Panc1 (cell line): ENCODE measurements around the gene BACE2. TPM values are rescaled to one million over a fixed set of nuclear protein-coding genes. Genes with fewer than 3 reads are reported as not detected.
"Not testable (repeated sequence)": the region's sequence is repeated elsewhere in the genome, so short reads cannot be mapped to it uniquely, and the experiment has no call there.

Source experiments
- ATAC-seq: fragments of 200-7000 bp; cut with Tn5 transposase; 2 replicates; pipeline ENCODE4 v1.9.1; 2020; ENCODE audit warnings: mild to moderate bottlenecking, moderate library complexity
- BruUV-seq: library from RNA; stranded (reverse); fragments of 400-500 nt; replicated peaks from 2 replicates; lab custom pipeline; 2021; lab: Mats Ljungman, UMichigan
- CTCF ChIA-PET: fragments of 300-600 bp; sonication (Branson Sonifier 250); formaldehyde crosslinking; loops from one replicate; lab custom pipeline; 2022; ENCODE audit warnings: antibody characterized with exemption; lab: Charles Lee
- POLR2A ChIA-PET: fragments of 300-600 bp; sonication (Branson Sonifier 250); formaldehyde crosslinking; loops from one replicate; lab custom pipeline; 2022; ENCODE audit warnings: antibody characterized with exemption; lab: Charles Lee
- DNase-seq: peaks from one replicate; pipeline ENCODE4 v3.0.0-alpha.2; 2010; ENCODE audit warnings: low read depth, low spot score
- H3K27ac ChIP-seq: 2 replicates; pipeline ENCODE4 v1.5.1; 2011; ENCODE audit warnings: mild to moderate bottlenecking, low read length, inconsistent platforms
- H3K27me3 ChIP-seq: fragments of 200-500 bp; sonication (Bioruptor generic); 2 replicates; pipeline ENCODE4 v1.6.0; 2014; ENCODE audit warnings: low read length, inconsistent platforms; ENCODE audit not compliant: control insufficient read depth, insufficient read depth
- H3K36me3 ChIP-seq: fragments of 200-500 bp; sonication (Bioruptor generic); 2 replicates; pipeline ENCODE4 v1.5.1; 2014; ENCODE audit warnings: inconsistent platforms, mild to moderate bottlenecking, low read length, moderate library complexity; ENCODE audit not compliant: control insufficient read depth, insufficient read depth
- H3K4me1 ChIP-seq: 2 replicates; pipeline ENCODE4 v1.5.1; 2011; ENCODE audit warnings: inconsistent platforms, mild to moderate bottlenecking, low read length, moderate library complexity; ENCODE audit not compliant: control insufficient read depth, insufficient read depth
- H3K4me3 ChIP-seq, 2 experiments: 2 replicates each; pipeline ENCODE4 v1.5.1; 2011 to 2012; ENCODE audit warnings: low read depth in 2 of 2, low read length in 2 of 2, mild to moderate bottlenecking in 2 of 2, inconsistent platforms in 1 of 2, moderate library complexity in 1 of 2
- H3K9me3 ChIP-seq: fragments of 200-500 bp; sonication (Bioruptor generic); 2 replicates; pipeline ENCODE4 v1.5.1; 2014; ENCODE audit warnings: low read depth, mild to moderate bottlenecking, inconsistent platforms, low read length, moderate library complexity; ENCODE audit not compliant: control insufficient read depth, insufficient read depth
- POLR2AphosphoS5 ChIP-seq: IDR thresholded peaks from 2 replicates; pipeline ENCODE4 v1.6.1; 2012; ENCODE audit warnings: mild to moderate bottlenecking, low read depth, low read length, moderate library complexity
- SIN3A ChIP-seq: IDR thresholded peaks from 2 replicates; pipeline ENCODE4 v1.6.1; 2012; ENCODE audit warnings: low read depth, mild to moderate bottlenecking, low read length, moderate library complexity, borderline replicate concordance; ENCODE audit not compliant: insufficient read depth
- TCF7L2 ChIP-seq: IDR thresholded peaks from 2 replicates; pipeline ENCODE4 v1.6.1; 2011; ENCODE audit warnings: mild to moderate bottlenecking, low read depth, low read length, inconsistent platforms
- in situ Hi-C: cut with HindIII; loops from 2 replicates; pipeline ENCODE4 v1.10.0; 2016; ENCODE audit warnings: low sequenced_read_pairs, low pct_unique_long_range_greater_than_20kb
- intact Hi-C: fragments of 100-400 bp; cut with micrococcal nuclease; formaldehyde crosslinking; loops from one replicate; pipeline ENCODE4 v1.10.0; 2022; ENCODE audit not compliant: unreplicated experiment
- total RNA-seq: library from RNA; stranded (reverse); gene quantifications from one replicate; pipeline ENCODE4 v1.2.1, GENCODE V29; 2021; ENCODE audit not compliant: unreplicated experiment
- TF ChIP-seq, protein P1 (sequence below), 2 experiments: IDR thresholded peaks; 2 replicates each; pipeline ENCODE4 v1.6.1; 2011 to 2012; ENCODE audit warnings: low read depth in 2 of 2, control low read depth in 1 of 2, low read length in 1 of 2, mild to moderate bottlenecking in 1 of 2, moderate library complexity in 1 of 2; ENCODE audit not compliant: insufficient read depth in 1 of 2
- TF ChIP-seq, protein P2 (sequence below): fragments of 450-650 bp; IDR thresholded peaks from 2 replicates; pipeline ENCODE4 v1.5.1; 2017; ENCODE audit warnings: mild to moderate bottlenecking

BACE2 gene
- total RNA-seq, 1 experiment from 2014 or later: 16.3 TPM

DNA sequence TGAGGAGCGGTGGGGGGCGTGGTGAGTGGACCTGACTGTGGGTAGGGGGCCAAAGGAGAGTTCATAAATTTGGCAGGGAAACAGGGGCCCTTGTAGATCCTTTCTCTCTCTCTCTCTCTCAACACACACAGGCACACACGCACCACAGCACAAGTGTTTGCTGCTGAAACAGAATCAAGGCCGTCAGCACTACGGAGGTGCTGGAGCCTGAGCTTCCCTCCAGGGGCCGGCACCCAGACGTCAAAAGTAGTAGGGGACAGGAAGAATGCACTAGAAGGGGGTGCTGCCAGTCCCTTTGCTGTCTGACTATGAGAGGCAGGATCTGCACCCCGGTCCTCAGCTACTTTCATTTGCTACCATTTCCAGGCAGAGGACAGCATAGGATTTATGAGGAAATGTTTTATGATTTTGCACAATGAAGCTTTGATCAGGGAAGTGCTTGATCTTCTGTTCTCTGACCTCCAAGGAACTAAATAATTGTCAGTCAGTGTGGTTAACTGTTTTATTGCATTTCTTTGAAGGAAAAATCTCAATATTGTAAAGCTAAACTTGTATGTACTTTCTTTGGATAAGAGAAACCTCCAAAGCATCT is 74.4 kb downstream of the BACE2 start:
- Histone ChIP-seq H3K9me3 (no peaks in the 10 kb centered on the region), H3K36me3 (no peaks in the 10 kb centered on the region), H3K27me3 (no peaks in the 10 kb centered on the region), H3K4me1 (no peaks in the 10 kb centered on the region), H3K4me3 (no peak overlapping the region), H3K27ac (no peak overlapping the region)
- intact Hi-C loops (no loop called here), in situ Hi-C loops (no loop called here)
- ChIA-PET CTCF (no interaction called here), POLR2A (no interaction called here)
- DNase-seq (no peak), ATAC-seq (no peak)
- TF ChIP-seq POLR2AphosphoS5 (no peak), SIN3A (no peak)
- TF ChIP-seq, protein P1, sequence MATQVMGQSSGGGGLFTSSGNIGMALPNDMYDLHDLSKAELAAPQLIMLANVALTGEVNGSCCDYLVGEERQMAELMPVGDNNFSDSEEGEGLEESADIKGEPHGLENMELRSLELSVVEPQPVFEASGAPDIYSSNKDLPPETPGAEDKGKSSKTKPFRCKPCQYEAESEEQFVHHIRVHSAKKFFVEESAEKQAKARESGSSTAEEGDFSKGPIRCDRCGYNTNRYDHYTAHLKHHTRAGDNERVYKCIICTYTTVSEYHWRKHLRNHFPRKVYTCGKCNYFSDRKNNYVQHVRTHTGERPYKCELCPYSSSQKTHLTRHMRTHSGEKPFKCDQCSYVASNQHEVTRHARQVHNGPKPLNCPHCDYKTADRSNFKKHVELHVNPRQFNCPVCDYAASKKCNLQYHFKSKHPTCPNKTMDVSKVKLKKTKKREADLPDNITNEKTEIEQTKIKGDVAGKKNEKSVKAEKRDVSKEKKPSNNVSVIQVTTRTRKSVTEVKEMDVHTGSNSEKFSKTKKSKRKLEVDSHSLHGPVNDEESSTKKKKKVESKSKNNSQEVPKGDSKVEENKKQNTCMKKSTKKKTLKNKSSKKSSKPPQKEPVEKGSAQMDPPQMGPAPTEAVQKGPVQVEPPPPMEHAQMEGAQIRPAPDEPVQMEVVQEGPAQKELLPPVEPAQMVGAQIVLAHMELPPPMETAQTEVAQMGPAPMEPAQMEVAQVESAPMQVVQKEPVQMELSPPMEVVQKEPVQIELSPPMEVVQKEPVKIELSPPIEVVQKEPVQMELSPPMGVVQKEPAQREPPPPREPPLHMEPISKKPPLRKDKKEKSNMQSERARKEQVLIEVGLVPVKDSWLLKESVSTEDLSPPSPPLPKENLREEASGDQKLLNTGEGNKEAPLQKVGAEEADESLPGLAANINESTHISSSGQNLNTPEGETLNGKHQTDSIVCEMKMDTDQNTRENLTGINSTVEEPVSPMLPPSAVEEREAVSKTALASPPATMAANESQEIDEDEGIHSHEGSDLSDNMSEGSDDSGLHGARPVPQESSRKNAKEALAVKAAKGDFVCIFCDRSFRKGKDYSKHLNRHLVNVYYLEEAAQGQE (IDR thresholded peaks at IDR 0.05; ENCODE audit: insufficient read depth in 1 of 2, low read depth in 2 of 2, low read length in 1 of 2): no peak
- TF ChIP-seq, protein P2, sequence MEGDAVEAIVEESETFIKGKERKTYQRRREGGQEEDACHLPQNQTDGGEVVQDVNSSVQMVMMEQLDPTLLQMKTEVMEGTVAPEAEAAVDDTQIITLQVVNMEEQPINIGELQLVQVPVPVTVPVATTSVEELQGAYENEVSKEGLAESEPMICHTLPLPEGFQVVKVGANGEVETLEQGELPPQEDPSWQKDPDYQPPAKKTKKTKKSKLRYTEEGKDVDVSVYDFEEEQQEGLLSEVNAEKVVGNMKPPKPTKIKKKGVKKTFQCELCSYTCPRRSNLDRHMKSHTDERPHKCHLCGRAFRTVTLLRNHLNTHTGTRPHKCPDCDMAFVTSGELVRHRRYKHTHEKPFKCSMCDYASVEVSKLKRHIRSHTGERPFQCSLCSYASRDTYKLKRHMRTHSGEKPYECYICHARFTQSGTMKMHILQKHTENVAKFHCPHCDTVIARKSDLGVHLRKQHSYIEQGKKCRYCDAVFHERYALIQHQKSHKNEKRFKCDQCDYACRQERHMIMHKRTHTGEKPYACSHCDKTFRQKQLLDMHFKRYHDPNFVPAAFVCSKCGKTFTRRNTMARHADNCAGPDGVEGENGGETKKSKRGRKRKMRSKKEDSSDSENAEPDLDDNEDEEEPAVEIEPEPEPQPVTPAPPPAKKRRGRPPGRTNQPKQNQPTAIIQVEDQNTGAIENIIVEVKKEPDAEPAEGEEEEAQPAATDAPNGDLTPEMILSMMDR: no peak
- BruUV-seq: no TSS peak

DNA sequence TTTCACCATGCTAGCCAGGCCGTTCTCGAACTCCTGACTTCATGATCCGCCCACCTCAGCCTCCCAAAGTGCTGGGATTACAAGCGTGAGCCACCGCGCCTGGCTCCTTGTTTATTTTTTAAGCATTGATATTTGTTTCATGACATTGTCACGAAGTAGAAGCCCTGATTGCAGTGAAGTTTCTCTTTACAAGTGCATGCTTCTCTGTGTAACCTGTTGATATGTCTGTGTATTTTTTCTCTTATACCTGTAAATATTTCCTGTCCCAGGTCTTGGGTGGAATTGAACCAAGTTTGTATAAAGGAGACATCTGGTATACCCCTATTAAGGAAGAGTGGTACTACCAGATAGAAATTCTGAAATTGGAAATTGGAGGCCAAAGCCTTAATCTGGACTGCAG is 75.1 kb downstream of the BACE2 start:
- H3K9me3 ChIP-seq: no peaks in the 10 kb centered on the region
- no peaks in the 10 kb centered on the region for H3K4me1 ChIP-seq
- H3K27ac ChIP-seq: no peak overlapping the region
- POLR2A ChIA-PET: no interaction called here
- no peak overlapping the region for H3K4me3 ChIP-seq
- in situ Hi-C loops (no loop called here), intact Hi-C loops (no loop called here)
- H3K36me3 ChIP-seq: no peaks in the 10 kb centered on the region
- H3K27me3 ChIP-seq: no peaks in the 10 kb centered on the region
- CTCF ChIA-PET: no interaction called here
- no TSS peak for BruUV-seq
- no peak for DNase-seq
- ATAC-seq: no peak
- TF ChIP-seq POLR2AphosphoS5 (no peak), TCF7L2 (no peak), SIN3A (no peak)
- TF ChIP-seq, protein P1 (IDR thresholded peaks at IDR 0.05; ENCODE audit: insufficient read depth in 1 of 2, low read depth in 2 of 2, low read length in 1 of 2): no peak
- TF ChIP-seq, protein P2: no peak

DNA sequence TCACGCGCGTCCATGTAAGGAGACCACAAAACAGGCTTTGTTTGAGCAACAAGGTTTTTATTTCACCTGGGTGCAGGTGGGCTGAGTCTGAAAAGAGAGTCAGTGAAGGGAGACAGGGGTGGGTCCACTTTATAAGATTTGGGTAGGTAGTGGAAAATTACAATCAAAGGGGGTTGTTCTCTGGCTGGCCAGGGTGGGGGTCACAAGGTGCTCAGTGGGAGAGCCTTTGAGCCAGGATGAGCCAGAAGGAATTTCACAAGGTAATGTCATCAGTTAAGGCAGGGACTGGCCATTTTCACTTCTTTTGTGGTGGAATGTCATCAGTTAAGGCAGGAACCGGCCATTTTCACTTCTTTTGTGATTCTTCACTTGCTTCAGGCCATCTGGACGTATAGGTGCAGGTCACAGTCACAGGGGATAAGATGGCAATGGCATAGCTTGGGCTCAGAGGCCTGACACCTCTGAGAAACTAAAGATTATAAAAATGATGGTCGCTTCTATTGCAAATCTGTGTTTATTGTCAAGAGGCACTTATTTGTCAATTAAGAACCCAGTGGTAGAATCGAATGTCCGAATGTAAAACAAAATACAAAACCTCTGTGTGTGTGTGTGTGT is 76.4 kb downstream of the BACE2 start:
- H3K36me3 ChIP-seq, DNase-seq, H3K27ac ChIP-seq, ATAC-seq, POLR2A ChIA-PET, in situ Hi-C loops, H3K27me3 ChIP-seq, H3K9me3 ChIP-seq, H3K4me1 ChIP-seq, intact Hi-C loops, BruUV-seq, H3K4me3 ChIP-seq, CTCF ChIA-PET: not testable (repeated sequence)
